Parathyroid adenoma (tissue), 2 donors: ENCODE results near the gene BLCAP.

Source experiments
- H2AFZ ChIP-seq: fragments of 300-600 bp; sonication (generic); one replicate; pipeline ENCODE4 v1.7.0; 2017; ENCODE audit warnings: antibody characterized with exemption, mild to moderate bottlenecking
- H3K27ac ChIP-seq: fragments of 300-600 bp; sonication (generic); one replicate; pipeline ENCODE4 v1.7.0; 2017
- H3K27me3 ChIP-seq: fragments of 300-600 bp; sonication (generic); one replicate; pipeline ENCODE4 v1.7.0; 2017; ENCODE audit warnings: low read length; ENCODE audit not compliant: control insufficient read depth, insufficient read depth
- H3K36me3 ChIP-seq: fragments of 300-600 bp; sonication (generic); one replicate; pipeline ENCODE4 v1.7.0; 2017; ENCODE audit warnings: low read length; ENCODE audit not compliant: control insufficient read depth, insufficient read depth
- H3K4me1 ChIP-seq: fragments of 300-600 bp; sonication (generic); one replicate; pipeline ENCODE4 v1.7.0; 2017; ENCODE audit warnings: control low read depth
- H3K4me2 ChIP-seq: fragments of 300-600 bp; sonication (generic); one replicate; pipeline ENCODE4 v1.7.0; 2017; ENCODE audit warnings: low read length
- H3K4me3 ChIP-seq: fragments of 300-600 bp; sonication (generic); one replicate; pipeline ENCODE4 v1.7.0; 2017; ENCODE audit warnings: low read depth, low read length
- H3K79me2 ChIP-seq: fragments of 300-600 bp; sonication (generic); one replicate; pipeline ENCODE4 v1.7.0; 2017; ENCODE audit warnings: control low read depth
- H3K9ac ChIP-seq: fragments of 300-600 bp; sonication (generic); one replicate; pipeline ENCODE4 v1.7.0; 2017; ENCODE audit warnings: mild to moderate bottlenecking
- H3K9me3 ChIP-seq: fragments of 300-600 bp; sonication (generic); one replicate; pipeline ENCODE4 v1.7.0; 2017; ENCODE audit warnings: low read length; ENCODE audit not compliant: control insufficient read depth
- CTCF ChIP-seq: fragments of 300-600 bp; sonication (generic); IDR thresholded peaks from one replicate; pipeline ENCODE4 v1.7.0; 2017; ENCODE audit warnings: antibody characterized with exemption, mild to moderate bottlenecking
- donor health status: primary hyperparathyroidism.

The BLCAP gene

GRCh38 chr20:37511610-37512275, 15.9 kb downstream of the BLCAP start:
- H2AFZ ChIP-seq, result no peak overlapping the region
- H3K4me3 ChIP-seq, result no peak overlapping the region
- no peaks in the 10 kb centered on the region for H3K4me1 ChIP-seq
- no peaks in the 10 kb centered on the region for H3K9me3 ChIP-seq
- H3K9ac ChIP-seq, result no peak overlapping the region
- H3K79me2 ChIP-seq, result peaks cover 5% of the 10 kb centered on the region
- no peak overlapping the region for H3K4me2 ChIP-seq
- H3K36me3 ChIP-seq, result no peaks in the 10 kb centered on the region
- H3K27me3 ChIP-seq, result no peaks in the 10 kb centered on the region
- no peak for TF ChIP-seq CTCF
- no peak overlapping the region for H3K27ac ChIP-seq

- no peaks in the 10 kb centered on the region for H3K4me1 ChIP-seq
- no peak overlapping the region for H2AFZ ChIP-seq
- no peaks in the 10 kb centered on the region for H3K27me3 ChIP-seq
- H3K9me3 ChIP-seq, result no peaks in the 10 kb centered on the region
- TF ChIP-seq CTCF, result no peak
- peaks cover 3% of the 10 kb centered on the region for H3K79me2 ChIP-seq
- no peak overlapping the region for H3K4me2 ChIP-seq
- no peaks in the 10 kb centered on the region for H3K36me3 ChIP-seq
- no peak overlapping the region for H3K4me3 ChIP-seq
- H3K27ac ChIP-seq, result no peak overlapping the region
- no peak overlapping the region for H3K9ac ChIP-seq
These were observed 17.4 kb downstream of the BLCAP start for GRCh38 chr20:37510226-37510625.

GRCh38 chr20:37506152-37506725, 21.4 kb downstream of the BLCAP start:
- H3K36me3 ChIP-seq, result no peaks in the 10 kb centered on the region
- H3K27ac ChIP-seq, result no peak overlapping the region
- H3K27me3 ChIP-seq, result no peaks in the 10 kb centered on the region
- H3K79me2 ChIP-seq, result no peaks in the 10 kb centered on the region
- no peak overlapping the region for H3K4me3 ChIP-seq
- TF ChIP-seq CTCF, result no peak
- no peaks in the 10 kb centered on the region for H3K4me1 ChIP-seq
- no peak overlapping the region for H3K4me2 ChIP-seq
- no peak overlapping the region for H2AFZ ChIP-seq
- H3K9me3 ChIP-seq, result no peaks in the 10 kb centered on the region
- H3K9ac ChIP-seq, result no peak overlapping the region

GRCh38 chr20:37505263-37506151, 22.2 kb downstream of the BLCAP start:
- Histone ChIP-seq H3K36me3 (no peaks in the 10 kb centered on the region), H3K9me3 (no peaks in the 10 kb centered on the region), H3K79me2 (no peaks in the 10 kb centered on the region), H3K4me3 (no peak overlapping the region), H3K4me2 (no peak overlapping the region), H3K27ac (no peak overlapping the region), H3K9ac (no peak overlapping the region), H3K27me3 (no peaks in the 10 kb centered on the region), H2AFZ (no peak overlapping the region), H3K4me1 (no peaks in the 10 kb centered on the region)
- no peak for TF ChIP-seq CTCF
